ENCODE data around the gene PML. TPM values are rescaled to one million over a fixed set of nuclear protein-coding genes. Genes with fewer than 3 reads are reported as not detected.

Gene PML
- total RNA-seq, 8 experiments from 2014 or later: 7.2 to 37.8 (median 12.6) TPM

DNA sequence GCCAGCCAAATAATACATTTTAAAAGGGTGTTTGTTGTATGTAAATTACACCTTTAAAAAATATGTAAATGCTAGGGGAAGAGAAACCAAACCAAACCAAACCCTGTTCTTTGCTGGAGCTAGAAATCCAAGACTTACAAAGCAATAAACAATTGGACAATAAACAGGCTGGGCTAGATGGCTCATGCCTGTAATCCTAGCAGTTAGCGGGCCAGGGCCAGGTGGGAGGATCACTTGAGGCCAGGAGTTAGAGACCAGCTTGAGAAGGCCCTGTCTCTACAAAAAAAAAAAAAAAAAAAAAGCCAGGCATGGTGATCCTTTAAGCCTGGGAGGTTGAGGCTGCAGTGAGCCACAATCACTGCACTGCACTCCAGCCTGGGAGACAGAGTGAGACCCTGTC, 14.9 kb upstream of the PML start:
- Histone ChIP-seq H3K27ac (no peak overlapping the region), H3K4me3 (no peak overlapping the region), H3K4me1 (replicated peaks in 1 of 2) (peaks cover 0 to 9% of the 10 kb centered on the region in 2 donors)
- no peak for ATAC-seq (replicated peaks in 6 of 8)
- in situ Hi-C loops (cut with MboI; ENCODE audit: low pct_unique_long_range_greater_than_20kb in 2 of 9, low sequenced_read_pairs in 9 of 9, unreplicated experiment in 9 of 9): no loop called here
- WGBS, 10 experiments: 43 to 100% (median 80%) methylated on average over 1 of the region's 1 CpG; no CpG with 5 or more reads in 1 of the 10 experiments

DNA sequence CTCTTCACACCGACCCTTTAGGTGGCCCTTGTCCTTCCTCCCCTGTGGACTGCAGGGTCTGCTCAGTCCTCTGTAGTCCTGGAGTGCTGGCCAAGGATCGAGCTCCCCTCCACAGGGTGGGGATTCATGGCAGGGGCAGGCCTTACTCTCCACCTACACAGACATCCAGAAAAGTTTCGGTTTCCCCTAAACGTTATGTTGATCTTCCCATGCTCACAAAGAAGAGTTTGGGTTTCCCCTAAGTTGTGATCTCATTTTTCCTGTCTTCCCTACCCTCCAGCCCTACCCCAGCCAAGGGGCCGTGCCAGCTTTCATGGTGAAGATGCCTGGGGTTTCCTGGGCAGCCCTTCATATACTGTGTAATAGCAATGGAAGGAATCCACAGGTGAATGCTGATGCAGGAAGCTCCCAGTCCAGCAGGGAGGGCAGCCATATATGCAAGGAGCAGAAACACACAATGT, 12.7 kb upstream of the PML start:
- in situ Hi-C loops (cut with MboI; ENCODE audit: low pct_unique_long_range_greater_than_20kb in 2 of 9, low sequenced_read_pairs in 9 of 9, unreplicated experiment in 9 of 9): no loop called here
- ATAC-seq (replicated peaks in 6 of 8): peak in 3 of 8 experiments; percentile 1 to 18 (median 4)
- Histone ChIP-seq H3K4me3 (no peak overlapping the region), H3K27ac (no peak overlapping the region), H3K4me1 (replicated peaks in 1 of 2) (peaks cover 17 to 26% of the 10 kb centered on the region in 2 donors)
- 0 to 83% (median 45%) methylated on average over 1 to 5 of the region's 5 CpGs; no CpG with 5 or more reads in 2 of the 10 experiments for WGBS, 10 experiments

DNA sequence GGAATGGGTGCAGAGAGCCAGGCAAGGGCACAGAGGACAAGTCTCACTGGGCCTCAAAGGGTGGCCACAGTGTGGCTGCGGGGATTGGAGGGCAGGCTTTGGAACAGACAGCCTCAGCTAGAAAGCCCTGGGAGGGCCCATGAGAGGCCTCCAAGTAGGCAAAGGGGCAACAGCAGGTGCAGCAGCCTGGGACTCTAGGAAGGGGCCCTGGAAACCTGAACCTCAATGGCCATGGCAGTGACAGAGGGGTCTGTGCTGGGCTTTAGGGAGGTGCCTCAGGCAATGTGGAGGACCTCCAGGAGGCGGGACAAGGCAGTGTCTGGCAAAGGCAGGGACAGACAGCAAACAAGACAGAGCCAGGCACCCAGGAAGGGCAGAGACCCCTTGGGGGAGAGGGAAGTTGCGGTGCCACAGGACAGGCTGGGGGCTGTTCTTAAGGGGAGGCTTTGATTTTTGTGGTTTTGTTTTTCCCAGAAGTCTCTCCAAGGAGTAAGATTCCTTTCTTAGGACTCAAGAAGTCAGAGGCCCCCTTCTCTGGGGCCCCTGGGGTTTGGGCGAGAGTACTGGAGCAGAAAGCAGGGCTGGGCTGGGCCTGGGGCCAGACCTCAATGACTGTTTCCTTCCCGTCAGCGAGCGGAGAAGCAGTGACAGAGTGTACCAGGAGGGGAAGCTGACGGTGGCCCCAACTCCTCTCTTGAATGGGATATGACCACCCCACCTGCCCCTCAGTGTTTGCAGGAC, 12.1 kb upstream of the PML start:
- ATAC-seq (replicated peaks in 6 of 8): peak; percentile 26 to 88 (median 67)
- WGBS, 10 experiments: 0 to 100% (median 55%) methylated on average over 1 to 2 of the region's 8 CpGs; no CpG with 5 or more reads in 4 of the 10 experiments
- Histone ChIP-seq H3K27ac (no peak overlapping the region), H3K4me1 (replicated peaks in 1 of 2) (peaks cover 18 to 26% of the 10 kb centered on the region in 2 donors), H3K4me3 (no peak overlapping the region)
- in situ Hi-C loops (cut with MboI; ENCODE audit: low pct_unique_long_range_greater_than_20kb in 2 of 9, low sequenced_read_pairs in 9 of 9, unreplicated experiment in 9 of 9): no loop called here

DNA sequence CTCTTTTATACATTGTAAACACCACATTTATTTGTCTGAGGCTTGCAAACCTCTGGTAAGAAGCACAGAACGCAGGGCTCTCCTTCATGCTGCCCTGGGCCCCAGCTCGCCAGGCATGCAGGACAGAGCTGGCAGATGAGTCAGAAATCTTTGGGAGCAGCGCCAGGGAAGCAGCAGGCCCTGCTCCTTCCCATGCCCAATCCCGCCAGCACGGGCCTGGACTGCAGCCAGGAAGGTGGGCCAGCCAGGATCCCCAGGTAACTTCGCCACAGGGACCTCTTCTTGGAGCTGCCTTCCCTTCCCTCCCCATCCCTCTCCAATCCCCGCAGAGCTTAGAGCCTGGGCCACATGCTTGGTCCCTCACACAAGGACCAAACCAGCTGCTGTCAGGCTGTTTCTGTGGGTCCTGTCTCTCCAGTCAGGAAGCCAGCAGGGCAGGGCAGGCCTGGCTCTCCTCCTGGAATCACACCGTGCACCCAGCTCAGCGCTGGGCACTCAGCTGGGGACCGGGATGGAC, 11.2 kb upstream of the PML start:
- WGBS, 10 experiments: 10 to 92% (median 68%) methylated on average over 1 to 4 of the region's 10 CpGs; no CpG with 5 or more reads in 6 of the 10 experiments
- in situ Hi-C loops (cut with MboI; ENCODE audit: low pct_unique_long_range_greater_than_20kb in 2 of 9, low sequenced_read_pairs in 9 of 9, unreplicated experiment in 9 of 9): no loop called here
- Histone ChIP-seq H3K27ac (no peak overlapping the region), H3K4me1 (replicated peaks in 1 of 2) (peaks cover 18 to 26% of the 10 kb centered on the region in 2 donors), H3K4me3 (no peak overlapping the region)
- ATAC-seq (replicated peaks in 6 of 8): peak in 4 of 8 experiments; percentile 16 to 56 (median 40)

DNA sequence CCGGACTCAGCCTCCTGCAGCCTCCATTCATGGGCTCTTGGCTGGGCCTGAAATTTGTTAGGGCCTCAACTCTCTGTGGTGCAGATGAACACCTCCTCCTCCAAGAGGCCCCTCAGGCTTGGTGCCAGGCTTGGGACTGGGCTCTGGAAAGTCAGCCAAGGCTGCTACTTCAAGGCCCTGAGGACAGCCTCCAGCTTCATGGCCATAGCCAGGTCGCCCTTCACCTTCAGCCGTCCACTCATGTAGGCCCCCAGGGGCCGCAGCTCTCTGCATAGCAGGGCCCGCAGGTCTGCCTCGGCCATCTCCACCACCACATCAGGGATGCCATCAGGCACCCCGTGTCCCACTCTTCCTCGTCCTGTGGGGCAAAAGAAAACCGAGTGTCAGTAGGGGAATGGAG, 10.7 kb upstream of the PML start:
- ATAC-seq (replicated peaks in 6 of 8): no peak
- Histone ChIP-seq H3K4me3 (no peak overlapping the region), H3K27ac (no peak overlapping the region), H3K4me1 (replicated peaks in 1 of 2) (peaks cover 18 to 26% of the 10 kb centered on the region in 2 donors)
- in situ Hi-C loops (cut with MboI; ENCODE audit: low pct_unique_long_range_greater_than_20kb in 2 of 9, low sequenced_read_pairs in 9 of 9, unreplicated experiment in 9 of 9): no loop called here
- WGBS, 10 experiments: 83 to 100% (median 100%) methylated on average over 1 to 3 of the region's 9 CpGs; no CpG with 5 or more reads in 5 of the 10 experiments

DNA sequence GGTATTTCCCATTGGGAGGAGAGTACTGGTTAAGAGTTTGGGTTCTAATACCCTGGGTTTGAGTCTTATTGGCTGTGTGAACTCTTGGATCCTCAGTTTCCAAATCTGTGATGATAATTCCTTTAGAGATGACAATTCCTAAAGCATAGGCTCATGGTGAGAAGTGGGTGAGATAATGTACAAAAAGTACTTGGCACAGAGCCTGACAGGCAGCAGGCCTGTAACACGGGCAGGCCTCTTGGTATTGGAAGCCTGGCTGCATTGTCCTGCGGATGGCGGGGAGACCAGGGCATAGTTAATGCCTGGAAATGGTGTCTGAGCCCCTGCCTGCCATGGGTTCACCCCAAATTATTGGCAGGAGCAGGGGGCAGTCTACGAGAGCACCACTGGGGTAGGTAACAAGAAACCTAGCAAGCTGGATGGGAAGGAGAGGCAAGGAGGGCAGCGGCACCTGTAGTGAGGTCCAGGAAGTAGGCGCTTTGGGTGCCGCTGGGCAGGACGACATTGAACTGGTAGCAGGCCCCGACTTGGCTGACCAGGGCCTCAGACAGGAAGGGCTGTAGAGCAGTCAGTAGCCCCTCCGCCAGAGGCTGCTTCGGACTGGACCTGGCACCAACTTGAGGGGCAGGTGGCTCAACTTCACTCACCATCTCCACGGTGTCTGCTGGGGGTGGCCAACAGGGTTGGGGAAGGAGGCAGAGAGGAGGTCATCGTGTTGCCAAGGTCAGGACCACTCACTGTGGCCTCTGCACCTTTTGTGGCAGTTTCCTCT, 10.1 kb upstream of the PML start:
- peaks cover 18 to 26% of the 10 kb centered on the region in 2 donors for H3K4me1 ChIP-seq (replicated peaks in 1 of 2)
- in situ Hi-C loops (cut with MboI; ENCODE audit: low pct_unique_long_range_greater_than_20kb in 2 of 9, low sequenced_read_pairs in 9 of 9, unreplicated experiment in 9 of 9): no loop called here
- no peak for ATAC-seq (replicated peaks in 6 of 8)
- H3K4me3 ChIP-seq: no peak overlapping the region
- H3K27ac ChIP-seq: no peak overlapping the region
- WGBS, 10 experiments: 30 to 100% (median 87%) methylated on average over 1 to 10 of the region's 13 CpGs; no CpG with 5 or more reads in 4 of the 10 experiments

DNA sequence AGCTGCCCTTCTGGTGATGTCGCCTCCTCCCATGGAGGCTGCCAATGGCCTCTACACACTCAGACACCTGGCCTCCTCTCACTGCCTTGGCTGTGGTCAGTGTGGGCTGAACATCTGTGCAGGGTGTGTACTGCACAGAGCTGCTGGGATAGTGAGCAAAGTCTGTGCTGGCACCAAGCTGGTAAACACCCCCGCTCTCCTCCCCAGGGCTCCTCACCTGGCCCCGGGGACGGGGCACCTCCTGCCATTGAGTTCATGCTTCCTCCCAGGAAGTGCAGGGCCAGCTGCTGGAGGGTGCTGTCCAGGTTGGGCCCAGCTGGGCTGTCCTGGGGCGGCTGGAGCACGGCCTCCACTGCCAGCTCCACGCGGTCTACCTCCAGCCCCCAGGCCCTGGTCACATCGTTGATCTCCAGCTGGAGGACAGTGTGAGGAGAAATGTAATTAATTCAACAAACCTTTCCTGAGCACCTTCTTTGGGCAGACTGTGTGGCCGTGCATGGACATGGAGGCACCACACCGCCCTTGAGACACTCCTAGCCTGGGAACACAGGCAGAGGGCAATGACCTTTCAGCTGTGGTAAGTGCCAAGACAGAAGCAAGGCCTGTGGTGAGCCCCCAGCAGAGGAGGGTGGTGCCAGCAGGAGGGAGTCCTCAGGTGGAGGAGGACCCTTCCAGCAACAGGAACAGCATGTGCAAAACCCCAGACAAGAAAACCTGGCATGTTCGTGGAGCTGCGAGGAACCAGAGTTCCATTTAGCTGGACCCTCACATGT, 9.2 kb upstream of the PML start:
- 27 to 100% (median 91%) methylated on average over 1 to 7 of the region's 13 CpGs; no CpG with 5 or more reads in 4 of the 10 experiments for WGBS, 10 experiments
- in situ Hi-C loops (cut with MboI; ENCODE audit: low pct_unique_long_range_greater_than_20kb in 2 of 9, low sequenced_read_pairs in 9 of 9, unreplicated experiment in 9 of 9): no loop called here
- H3K4me1 ChIP-seq (replicated peaks in 1 of 2): peaks cover 18 to 26% of the 10 kb centered on the region in 2 donors
- H3K27ac ChIP-seq: peak overlapping the region; percentile 45 to 85
- no peak for ATAC-seq (replicated peaks in 6 of 8)
- H3K4me3 ChIP-seq: no peak overlapping the region

DNA sequence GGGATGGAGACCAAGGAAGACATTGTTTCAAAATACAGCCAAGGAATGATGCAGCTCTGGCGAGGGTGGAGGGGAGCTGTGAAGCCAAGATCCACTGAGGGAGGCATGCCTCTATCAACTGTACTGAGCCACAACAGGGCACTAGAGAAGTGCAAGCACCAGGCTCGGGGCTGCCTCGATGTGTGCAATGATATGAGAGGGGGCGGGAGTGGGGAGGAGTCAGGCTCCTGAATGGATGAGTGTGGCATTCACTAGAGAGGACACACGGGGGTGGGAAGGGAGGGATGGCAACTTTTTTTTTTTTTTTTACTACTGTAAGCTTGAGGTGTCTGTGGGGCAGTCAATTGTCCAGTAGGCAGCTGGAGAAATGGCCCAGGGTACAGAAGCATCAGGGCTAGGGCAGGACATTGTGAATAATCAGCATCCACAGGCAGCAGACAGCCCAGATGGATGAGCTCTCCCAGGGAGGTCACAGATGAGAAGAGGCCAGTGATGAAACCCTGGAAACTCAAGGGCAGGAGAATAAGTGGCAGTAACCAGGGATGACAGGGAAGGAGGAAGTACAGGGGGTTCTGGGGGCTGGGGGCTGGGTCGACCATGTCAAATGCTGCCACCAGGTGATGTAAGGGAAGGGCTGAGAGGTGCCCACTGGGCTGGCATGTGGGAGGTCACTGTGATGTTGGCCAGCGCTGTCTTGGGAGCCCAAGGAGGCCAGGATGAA, 8.3 kb upstream of the PML start:
- in situ Hi-C loops (cut with MboI; ENCODE audit: low pct_unique_long_range_greater_than_20kb in 2 of 9, low sequenced_read_pairs in 9 of 9, unreplicated experiment in 9 of 9): no loop called here
- ATAC-seq (replicated peaks in 6 of 8): peak in 5 of 8 experiments; percentile 33 to 77 (median 61)
- no peak overlapping the region for H3K4me3 ChIP-seq
- peak overlapping the region; percentile 45 to 85 for H3K27ac ChIP-seq
- WGBS, 10 experiments: 5 to 33% (median 20%) methylated on average over 1 to 4 of the region's 7 CpGs; no CpG with 5 or more reads in 7 of the 10 experiments
- H3K4me1 ChIP-seq (replicated peaks in 1 of 2): peaks cover 24 to 31% of the 10 kb centered on the region in 2 donors

DNA sequence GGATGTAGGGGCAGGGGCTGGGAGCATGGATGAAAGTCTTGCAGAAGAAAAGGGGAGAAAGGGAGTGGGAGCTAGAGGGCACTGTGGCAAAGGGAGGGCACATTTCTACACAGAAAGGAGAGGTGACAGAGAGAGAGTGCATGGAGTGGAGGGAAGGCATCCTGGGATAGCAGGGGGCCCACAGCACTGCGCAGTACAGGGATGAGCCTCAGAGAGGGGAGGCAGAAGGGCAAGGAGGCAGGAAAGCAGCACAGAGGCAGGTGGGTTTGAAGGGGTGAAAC, 7.8 kb upstream of the PML start:
- Histone ChIP-seq H3K4me3 (no peak overlapping the region), H3K27ac (peak overlapping the region; percentile 23 to 85), H3K4me1 (replicated peaks in 1 of 2) (peaks cover 25 to 33% of the 10 kb centered on the region in 2 donors)
- no peak for ATAC-seq (replicated peaks in 6 of 8)
- in situ Hi-C loops (cut with MboI; ENCODE audit: low pct_unique_long_range_greater_than_20kb in 2 of 9, low sequenced_read_pairs in 9 of 9, unreplicated experiment in 9 of 9): no loop called here
- WGBS, 10 experiments: 80 to 100% methylated on average over 1 of the region's 1 CpG; no CpG with 5 or more reads in 8 of the 10 experiments

DNA sequence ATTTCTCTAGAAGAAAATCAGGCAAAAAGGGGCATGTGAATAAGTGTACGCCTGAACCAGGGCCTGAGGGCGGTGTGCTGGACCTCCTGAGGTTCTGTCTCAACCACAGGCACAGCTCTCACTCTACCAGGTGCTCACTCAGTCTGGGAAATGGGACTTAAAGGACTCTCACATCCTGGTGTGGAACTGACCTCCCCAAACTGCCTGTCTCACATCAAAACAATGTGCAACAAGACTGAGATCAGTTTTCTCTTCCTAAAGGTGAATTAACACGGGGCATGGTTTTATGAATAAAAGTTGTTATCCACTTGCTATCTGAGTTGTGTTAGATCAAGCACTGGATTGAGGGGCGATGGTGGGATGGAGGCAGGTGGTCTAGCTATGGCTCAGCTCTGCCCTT, 7.3 kb upstream of the PML start:
- H3K4me1 ChIP-seq (replicated peaks in 1 of 2): peaks cover 25 to 28% of the 10 kb centered on the region in 2 donors
- H3K4me3 ChIP-seq: no peak overlapping the region
- in situ Hi-C loops (cut with MboI; ENCODE audit: low pct_unique_long_range_greater_than_20kb in 2 of 9, low sequenced_read_pairs in 9 of 9, unreplicated experiment in 9 of 9): no loop called here
- 80 to 100% (median 90%) methylated on average over 1 to 3 of the region's 4 CpGs; no CpG with 5 or more reads in 5 of the 10 experiments for WGBS, 10 experiments
- no peak for ATAC-seq (replicated peaks in 6 of 8)
- H3K27ac ChIP-seq: no peak overlapping the region

DNA sequence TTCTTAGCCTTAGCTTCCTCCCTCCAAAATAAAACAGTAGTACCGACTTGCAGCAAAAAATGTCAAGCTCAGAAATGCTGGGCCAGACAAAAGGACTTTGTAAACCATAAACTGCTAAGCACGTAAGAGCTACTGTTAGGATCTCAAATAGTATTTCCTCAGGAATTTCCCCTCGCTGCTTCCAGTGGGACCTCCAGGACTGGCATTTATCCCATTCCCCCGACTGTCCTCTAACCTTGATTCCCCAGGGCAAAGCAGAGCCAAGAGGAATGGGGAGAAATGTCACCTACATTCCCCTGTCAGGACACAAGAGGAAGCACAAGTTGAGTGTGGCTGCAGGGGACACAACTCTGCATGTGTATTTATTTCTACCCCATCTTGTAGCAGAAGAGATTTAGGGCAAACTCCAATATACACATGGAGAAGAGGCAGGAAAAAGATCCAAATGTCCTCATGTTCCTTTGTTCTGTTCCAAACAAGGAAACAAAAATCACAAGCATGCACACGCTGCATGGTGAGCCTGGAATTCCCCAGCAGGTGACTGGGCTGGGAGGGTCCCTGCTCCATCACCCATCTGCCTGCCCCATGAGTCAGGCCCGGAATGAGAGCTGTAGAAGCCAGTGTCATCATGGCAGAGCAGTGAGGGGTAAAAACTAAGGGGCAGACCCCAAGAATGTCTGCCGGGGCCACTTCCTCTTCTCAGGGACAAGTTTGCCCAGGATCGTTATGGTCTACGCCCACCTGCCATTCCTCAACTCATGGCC, 6.7 kb upstream of the PML start:
- no peak for ATAC-seq (replicated peaks in 6 of 8)
- H3K27ac ChIP-seq: no peak overlapping the region
- in situ Hi-C loops (cut with MboI; ENCODE audit: low pct_unique_long_range_greater_than_20kb in 2 of 9, low sequenced_read_pairs in 9 of 9, unreplicated experiment in 9 of 9): no loop called here
- WGBS, 10 experiments: 54 to 96% (median 74%) methylated on average over 1 to 5 of the region's 9 CpGs
- H3K4me1 ChIP-seq (replicated peaks in 1 of 2): peaks cover 28% of the 10 kb centered on the region in 2 donors
- H3K4me3 ChIP-seq: no peak overlapping the region

Measured in motor neuron (in vitro differentiated cells).